Esophagus squamous epithelium (tissue), 4 donors: ENCODE measurements around the gene TMEM44.

ENCODE experiments used
- POLR2A ChIP-seq, 4 donors: fragments of 450-650 bp; IDR thresholded peaks; one replicate each; pipeline ENCODE4 v1.6.1; 2017; ENCODE audit warnings: antibody characterized with exemption in 4 of 4, mild to moderate bottlenecking in 4 of 4, moderate library complexity in 3 of 4
- TF ChIP-seq, protein P1 (sequence below), 6 experiments: fragments of 450-650 bp in 4 of 6; fragments of 200-600 bp in 2 of 6; sonication (generic) in 2 of 6; IDR thresholded peaks; one replicate each; pipeline ENCODE4 v1.5.1; 2016 to 2019; ENCODE audit warnings: antibody characterized with exemption in 6 of 6, mild to moderate bottlenecking in 4 of 6, moderate library complexity in 4 of 6

DNA sequence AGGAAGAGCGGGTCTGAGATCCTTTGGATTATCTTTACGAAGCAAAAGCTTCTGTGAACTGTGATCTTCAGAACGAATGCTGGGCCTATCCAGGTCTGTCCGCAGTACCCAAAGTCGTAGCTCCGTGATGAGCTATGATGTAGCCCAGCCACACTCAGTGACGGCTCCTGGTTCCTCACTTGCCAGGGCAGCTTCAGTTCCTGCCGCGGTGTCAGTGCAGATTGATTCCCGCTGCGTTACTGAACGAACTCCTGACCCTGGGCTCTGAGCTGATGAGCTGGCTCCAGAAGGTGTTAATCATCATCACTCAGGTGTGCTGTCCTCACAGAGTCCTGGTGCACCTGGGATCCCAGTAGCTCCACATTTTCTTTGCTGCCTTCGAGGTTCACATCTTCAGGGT, 45.0 kb downstream of the TMEM44 start:
- TF ChIP-seq, protein P1, sequence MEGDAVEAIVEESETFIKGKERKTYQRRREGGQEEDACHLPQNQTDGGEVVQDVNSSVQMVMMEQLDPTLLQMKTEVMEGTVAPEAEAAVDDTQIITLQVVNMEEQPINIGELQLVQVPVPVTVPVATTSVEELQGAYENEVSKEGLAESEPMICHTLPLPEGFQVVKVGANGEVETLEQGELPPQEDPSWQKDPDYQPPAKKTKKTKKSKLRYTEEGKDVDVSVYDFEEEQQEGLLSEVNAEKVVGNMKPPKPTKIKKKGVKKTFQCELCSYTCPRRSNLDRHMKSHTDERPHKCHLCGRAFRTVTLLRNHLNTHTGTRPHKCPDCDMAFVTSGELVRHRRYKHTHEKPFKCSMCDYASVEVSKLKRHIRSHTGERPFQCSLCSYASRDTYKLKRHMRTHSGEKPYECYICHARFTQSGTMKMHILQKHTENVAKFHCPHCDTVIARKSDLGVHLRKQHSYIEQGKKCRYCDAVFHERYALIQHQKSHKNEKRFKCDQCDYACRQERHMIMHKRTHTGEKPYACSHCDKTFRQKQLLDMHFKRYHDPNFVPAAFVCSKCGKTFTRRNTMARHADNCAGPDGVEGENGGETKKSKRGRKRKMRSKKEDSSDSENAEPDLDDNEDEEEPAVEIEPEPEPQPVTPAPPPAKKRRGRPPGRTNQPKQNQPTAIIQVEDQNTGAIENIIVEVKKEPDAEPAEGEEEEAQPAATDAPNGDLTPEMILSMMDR (IDR thresholded peaks at IDR 0.05), result no peak
- no peak for TF ChIP-seq POLR2A (IDR thresholded peaks at IDR 0.05)
